Measurements from ENCODE around the gene CHCHD3.

Gene CHCHD3

DNA sequence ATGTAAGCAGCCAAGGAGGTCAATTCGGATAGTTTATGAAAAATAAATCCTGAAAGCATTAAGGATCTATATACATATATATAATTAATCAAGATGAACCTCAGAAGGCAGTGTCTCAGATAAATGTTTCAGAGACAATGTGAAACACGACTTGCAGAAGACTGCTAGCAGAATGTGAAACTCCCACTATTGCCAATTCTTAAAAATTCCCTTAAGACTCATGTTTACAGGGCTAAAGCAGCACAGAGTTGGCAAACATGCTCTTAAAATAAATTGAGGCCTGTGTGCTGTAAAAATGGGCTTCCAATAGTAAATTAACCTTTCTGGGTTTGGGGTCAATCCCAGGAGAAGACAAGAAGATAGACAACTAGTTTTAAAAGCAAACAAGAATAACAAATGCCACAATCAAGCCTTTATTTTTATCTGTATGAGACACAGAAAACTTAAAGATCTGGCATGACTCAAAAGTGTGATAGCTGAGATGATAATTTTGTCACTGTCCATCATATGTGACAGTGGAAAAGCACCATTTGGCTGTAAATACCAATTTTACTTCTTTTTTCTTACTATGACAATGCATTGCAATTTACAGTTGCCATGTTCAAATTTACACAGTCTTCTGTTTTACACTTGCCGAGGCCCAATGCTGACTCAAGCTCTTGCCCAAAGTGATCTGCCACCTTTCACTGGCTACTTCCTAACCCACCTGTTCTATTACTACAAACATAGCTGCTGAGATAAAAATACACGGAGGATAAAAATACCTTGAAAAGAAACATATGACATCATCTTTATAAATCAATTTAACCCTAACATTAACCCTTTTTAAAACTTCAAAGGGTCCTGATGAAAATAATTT lies 78.6 kb downstream of the CHCHD3 start:
- TF ChIP-seq POLR2AphosphoS5 (IDR thresholded peaks at IDR 0.05; ENCODE audit: low read depth, low read length) (no peak), SIN3A (IDR thresholded peaks at IDR 0.05; ENCODE audit: borderline replicate concordance, insufficient read depth, low read length) (no peak), TAF1 (IDR thresholded peaks at IDR 0.05; ENCODE audit: borderline replicate concordance, insufficient read depth, low read length) (no peak), FOXP2 (optimal IDR thresholded peaks at IDR 0.05; ENCODE audit: borderline replicate concordance, extremely low read depth, extremely low read length, insufficient read depth) (no peak)
- TF ChIP-seq, protein P1, sequence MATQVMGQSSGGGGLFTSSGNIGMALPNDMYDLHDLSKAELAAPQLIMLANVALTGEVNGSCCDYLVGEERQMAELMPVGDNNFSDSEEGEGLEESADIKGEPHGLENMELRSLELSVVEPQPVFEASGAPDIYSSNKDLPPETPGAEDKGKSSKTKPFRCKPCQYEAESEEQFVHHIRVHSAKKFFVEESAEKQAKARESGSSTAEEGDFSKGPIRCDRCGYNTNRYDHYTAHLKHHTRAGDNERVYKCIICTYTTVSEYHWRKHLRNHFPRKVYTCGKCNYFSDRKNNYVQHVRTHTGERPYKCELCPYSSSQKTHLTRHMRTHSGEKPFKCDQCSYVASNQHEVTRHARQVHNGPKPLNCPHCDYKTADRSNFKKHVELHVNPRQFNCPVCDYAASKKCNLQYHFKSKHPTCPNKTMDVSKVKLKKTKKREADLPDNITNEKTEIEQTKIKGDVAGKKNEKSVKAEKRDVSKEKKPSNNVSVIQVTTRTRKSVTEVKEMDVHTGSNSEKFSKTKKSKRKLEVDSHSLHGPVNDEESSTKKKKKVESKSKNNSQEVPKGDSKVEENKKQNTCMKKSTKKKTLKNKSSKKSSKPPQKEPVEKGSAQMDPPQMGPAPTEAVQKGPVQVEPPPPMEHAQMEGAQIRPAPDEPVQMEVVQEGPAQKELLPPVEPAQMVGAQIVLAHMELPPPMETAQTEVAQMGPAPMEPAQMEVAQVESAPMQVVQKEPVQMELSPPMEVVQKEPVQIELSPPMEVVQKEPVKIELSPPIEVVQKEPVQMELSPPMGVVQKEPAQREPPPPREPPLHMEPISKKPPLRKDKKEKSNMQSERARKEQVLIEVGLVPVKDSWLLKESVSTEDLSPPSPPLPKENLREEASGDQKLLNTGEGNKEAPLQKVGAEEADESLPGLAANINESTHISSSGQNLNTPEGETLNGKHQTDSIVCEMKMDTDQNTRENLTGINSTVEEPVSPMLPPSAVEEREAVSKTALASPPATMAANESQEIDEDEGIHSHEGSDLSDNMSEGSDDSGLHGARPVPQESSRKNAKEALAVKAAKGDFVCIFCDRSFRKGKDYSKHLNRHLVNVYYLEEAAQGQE (IDR thresholded peaks at IDR 0.05; ENCODE audit: insufficient read depth in 1 of 2, low read depth in 2 of 2, low read length in 2 of 2) = no peak

DNA sequence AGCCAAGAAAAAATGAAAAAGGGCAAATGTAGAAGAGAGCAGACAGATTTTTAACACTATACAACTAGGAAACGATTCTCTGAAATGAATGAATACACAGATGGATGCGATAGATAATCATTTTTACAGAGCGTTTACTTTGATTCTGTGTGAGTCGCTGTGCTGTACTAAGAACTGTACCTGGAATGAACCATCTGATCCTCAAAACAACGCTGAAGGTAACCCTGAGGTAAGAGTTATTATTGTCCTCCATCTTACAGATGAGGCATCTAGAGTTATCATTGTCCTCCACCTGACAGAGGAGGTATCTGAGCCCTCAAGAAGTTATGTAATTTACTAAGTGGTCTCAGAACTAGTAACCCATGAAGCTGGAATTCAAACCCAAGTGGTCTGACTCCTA lies 80.2 kb downstream of the CHCHD3 start:
- TF ChIP-seq FOXP2 (optimal IDR thresholded peaks at IDR 0.05; ENCODE audit: borderline replicate concordance, extremely low read depth, extremely low read length, insufficient read depth) (no peak), TAF1 (IDR thresholded peaks at IDR 0.05; ENCODE audit: borderline replicate concordance, insufficient read depth, low read length) (no peak), SIN3A (IDR thresholded peaks at IDR 0.05; ENCODE audit: borderline replicate concordance, insufficient read depth, low read length) (no peak), POLR2AphosphoS5 (IDR thresholded peaks at IDR 0.05; ENCODE audit: low read depth, low read length) (no peak)
- TF ChIP-seq, protein P1 (IDR thresholded peaks at IDR 0.05; ENCODE audit: insufficient read depth in 1 of 2, low read depth in 2 of 2, low read length in 2 of 2) = no peak

DNA sequence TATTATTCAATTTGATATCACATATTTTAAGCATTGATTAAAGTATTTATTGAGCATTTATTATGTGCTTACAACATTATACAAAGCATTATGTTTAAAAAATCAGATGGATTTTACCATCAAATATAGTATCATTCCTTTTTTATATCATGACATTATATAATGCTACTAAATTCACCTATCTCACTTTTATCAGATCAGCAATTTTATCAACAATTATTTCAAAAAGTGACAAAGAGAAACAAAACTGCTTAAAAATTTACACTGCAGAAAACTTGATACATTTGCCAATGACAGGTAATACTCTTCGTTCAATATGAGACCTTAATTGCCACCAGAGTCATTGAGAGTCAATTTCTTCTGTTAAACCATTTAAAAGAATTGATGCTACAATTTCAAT lies 82.0 kb downstream of the CHCHD3 start:
- TF ChIP-seq FOXP2 (optimal IDR thresholded peaks at IDR 0.05; ENCODE audit: borderline replicate concordance, extremely low read depth, extremely low read length, insufficient read depth) = no peak
- TF ChIP-seq, protein P1 (IDR thresholded peaks at IDR 0.05; ENCODE audit: insufficient read depth in 1 of 2, low read depth in 2 of 2, low read length in 2 of 2) = no peak

DNA sequence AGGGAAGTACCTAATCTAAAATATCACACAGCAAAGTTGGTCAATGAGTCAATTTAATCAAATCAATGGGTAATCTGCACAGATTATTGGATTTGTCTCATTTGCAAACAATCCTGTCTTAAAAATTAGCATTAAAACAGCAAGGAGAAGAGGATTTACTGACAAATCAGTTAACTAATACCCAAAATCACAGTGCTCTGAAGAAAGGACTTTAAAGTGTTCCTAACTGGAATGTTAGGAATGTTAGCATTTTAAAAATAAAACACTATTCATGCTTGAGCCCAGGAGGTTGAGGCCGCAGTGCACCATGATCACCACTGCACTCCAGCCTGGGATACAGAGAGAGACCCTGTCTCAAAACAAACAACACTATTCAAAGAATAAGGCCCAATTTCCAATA lies 83.1 kb downstream of the CHCHD3 start:
- TF ChIP-seq TAF1 (IDR thresholded peaks at IDR 0.05; ENCODE audit: borderline replicate concordance, insufficient read depth, low read length) (no peak), POLR2AphosphoS5 (IDR thresholded peaks at IDR 0.05; ENCODE audit: low read depth, low read length) (no peak), SIN3A (IDR thresholded peaks at IDR 0.05; ENCODE audit: borderline replicate concordance, insufficient read depth, low read length) (no peak), FOXP2 (optimal IDR thresholded peaks at IDR 0.05; ENCODE audit: borderline replicate concordance, extremely low read depth, extremely low read length, insufficient read depth) (no peak)
- TF ChIP-seq, protein P1 (IDR thresholded peaks at IDR 0.05; ENCODE audit: insufficient read depth in 1 of 2, low read depth in 2 of 2, low read length in 2 of 2) = no peak
